ENCODE results near the gene GLIS2.

GLIS2 gene

DNA sequence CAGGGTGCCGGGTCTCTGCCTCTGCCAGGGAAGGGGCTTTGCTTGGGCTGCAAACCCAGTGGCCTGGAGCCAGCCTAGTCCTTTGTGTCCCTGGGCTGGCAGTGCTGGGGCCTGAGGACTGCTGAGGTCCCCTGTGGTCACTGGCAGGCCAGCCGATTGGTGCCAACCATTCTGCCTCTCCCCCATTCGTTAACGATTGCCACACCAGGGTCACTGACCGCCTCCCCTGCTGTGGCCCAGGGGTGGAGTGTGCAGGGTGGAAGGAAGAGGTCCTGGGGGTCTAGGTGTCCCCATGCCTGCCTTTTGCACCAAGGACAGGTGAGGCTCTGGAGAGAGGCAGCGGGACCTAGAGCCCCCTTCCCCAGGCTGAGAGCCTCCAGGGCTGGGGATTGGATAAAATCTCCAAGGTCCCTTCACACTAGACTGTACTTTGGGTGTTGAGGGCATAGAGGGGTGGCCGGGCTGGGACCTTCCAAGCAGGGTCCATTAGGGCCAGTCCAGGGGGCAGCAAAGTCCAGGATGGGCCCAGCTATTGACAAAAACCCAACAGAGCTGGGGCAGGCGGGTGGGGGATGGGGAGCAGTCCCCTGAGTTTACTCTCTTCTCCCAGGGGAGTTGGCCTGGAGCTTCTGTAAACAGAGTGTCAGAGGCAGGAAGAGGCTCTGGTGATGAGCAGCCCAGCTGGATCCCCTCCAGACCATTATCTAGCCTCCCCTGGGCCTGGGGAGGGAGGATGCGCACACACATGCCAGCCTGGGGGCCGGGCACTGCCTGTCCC lies 56.9 kb downstream of the GLIS2 start:
- no peak for DNase-seq

DNA sequence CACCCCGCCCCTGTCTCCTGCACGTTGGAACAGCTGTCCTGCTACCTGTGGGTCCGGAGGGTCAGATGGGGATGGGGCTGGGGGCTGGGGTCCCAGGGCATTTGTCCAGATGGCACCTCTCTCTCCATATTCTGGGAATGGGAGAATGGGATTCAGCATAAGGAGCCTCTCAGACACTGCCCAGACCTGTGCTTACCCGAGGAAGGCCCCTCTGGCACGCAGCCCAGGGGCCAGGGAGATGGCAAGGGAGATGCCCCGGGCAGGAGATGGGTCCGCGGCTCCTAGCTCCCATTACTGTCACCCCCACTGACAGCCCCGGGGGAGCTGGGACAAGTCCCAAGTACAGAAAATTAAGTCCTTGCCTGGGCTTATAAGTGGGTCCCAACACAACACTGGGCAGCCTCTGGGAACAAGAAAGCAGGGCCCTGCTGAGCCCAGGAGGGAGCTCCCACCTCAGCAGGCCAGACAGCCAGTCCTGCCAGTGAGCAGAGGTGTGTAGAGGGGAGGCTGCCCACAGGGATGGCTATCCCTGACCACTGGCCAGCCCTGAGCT lies 57.6 kb downstream of the GLIS2 start:
- no peak for DNase-seq

DNA sequence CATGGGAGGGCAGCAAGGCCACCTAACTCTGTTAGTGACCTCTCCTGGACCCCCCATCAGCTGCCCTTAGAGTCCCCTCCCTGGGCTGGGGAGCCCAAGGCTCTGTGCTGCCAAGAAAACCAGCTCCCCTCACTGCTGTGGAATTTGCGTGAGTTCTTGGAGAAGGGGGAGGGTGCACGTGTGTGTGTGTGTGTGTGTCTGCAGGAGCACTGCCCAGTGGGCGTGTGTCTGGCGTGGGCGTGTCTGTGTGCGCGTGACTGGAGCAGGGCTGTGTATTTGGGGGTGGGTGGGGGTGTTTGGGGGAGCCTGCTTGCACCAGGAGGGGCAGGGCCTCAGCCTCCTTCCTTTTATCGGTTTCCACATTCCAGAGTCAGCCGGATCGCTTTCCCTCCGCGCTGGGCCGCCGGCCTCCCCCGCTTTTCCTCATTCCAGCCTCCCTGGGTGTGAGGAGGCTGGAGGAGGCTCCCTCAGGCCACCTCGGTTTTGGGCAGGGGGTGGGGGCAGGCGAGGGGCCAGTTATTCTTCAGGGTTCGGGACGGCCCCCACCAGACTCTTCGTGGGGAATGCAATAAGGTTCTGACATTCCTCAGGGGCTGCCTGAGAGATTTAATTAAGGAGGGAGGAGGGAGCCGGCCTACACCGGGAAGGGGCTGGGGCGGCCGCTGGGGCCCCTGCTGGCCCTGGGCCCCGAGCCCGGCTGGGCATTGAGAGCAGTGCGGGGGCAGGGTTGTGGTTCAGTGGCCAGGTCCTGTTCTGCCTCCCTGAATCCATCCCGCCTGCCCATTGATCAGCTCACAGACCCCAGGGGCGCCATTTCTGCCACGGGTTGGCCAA lies 58.3 kb downstream of the GLIS2 start:
- no peak for DNase-seq

DNA sequence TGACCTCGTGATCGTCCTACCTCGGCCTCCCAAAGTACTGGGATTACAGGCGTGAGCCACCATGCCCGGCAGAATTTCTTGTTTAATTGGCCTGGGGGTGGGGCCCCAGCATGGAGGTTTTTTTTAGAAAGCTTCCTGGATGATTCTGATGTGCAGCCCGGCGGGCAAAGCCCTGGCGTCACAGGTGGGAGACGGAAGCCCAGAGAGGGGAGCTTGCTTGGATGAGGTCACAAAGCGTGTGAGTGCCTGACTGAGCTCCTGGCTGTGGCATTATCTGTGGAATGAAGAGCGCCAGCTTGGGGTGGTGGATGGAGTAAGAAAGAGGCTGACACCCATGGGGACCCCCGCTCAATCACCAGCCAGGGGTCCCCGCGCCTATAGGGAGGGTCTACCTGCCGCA lies 59.9 kb downstream of the GLIS2 start:
- no peak for DNase-seq

DNA sequence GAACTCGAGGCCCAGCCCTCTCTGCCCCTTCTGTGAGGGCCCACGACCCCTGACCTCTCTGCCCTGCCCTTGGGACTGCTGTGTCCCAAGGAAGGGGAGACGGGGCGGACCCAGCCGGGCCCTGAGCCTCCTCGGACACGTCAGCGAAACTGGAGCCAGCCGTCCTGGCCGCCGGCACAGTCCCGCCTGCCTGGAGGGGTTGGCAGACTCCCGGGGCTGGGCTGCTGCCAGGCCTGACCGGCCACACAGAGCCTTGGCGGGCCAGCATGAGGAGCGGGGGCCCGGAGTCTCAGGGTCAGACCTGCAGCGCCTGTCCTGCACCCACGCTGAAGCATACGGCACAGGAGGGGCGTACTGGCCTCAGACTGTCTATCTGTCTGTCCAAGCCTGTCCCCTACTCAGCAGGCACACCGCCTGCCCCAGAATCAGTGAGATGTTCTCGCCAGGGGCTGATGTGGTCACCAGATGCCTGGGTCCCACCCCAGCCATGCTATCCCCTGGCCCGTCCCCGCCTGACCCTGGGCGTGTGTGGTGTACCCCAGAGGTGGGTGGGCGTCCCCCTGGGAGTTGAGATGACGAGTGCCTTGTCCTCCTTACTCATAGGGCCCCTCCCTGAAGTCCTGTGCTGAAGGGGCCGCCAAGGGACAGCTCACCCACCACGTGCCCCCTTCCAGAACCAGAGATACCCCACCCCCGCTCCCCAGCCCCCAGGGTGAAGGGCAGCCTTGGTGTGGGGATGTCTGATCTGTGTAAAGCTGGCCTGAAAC lies 60.4 kb downstream of the GLIS2 start:
- no peak for DNase-seq

DNA sequence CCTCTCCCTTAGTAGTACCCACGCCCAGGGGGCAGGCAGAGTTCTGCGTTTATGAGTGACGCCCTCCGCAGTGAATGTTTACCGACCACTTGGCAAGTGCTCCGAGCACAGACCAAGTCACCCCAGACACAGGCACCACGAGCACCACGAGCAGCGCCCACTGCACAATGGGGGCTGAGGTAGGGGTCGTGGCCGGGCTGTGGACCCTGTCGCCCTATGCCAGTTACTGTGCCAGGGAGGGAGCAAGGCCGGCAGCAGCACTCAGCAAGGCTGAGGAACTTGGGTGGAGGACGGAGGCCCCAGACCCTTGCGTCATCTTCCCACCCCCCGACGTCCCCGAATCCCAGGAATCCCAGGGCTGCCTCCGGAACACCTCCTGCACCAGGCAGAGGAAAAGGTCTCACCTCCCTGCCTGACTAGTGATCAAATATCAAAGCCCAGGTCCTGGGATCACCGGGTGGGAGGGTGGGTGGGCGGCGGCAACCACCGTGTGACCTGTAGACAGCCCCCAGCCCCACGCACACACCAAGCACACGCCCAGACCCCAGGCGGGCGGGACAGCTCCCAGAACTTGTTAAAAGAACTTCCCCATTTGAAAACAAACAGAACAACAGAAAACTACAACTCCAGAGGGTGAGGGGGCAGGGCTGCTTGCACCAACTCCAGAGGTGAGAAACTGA lies 61.2 kb downstream of the GLIS2 start:
- DNase-seq = no peak

DNA sequence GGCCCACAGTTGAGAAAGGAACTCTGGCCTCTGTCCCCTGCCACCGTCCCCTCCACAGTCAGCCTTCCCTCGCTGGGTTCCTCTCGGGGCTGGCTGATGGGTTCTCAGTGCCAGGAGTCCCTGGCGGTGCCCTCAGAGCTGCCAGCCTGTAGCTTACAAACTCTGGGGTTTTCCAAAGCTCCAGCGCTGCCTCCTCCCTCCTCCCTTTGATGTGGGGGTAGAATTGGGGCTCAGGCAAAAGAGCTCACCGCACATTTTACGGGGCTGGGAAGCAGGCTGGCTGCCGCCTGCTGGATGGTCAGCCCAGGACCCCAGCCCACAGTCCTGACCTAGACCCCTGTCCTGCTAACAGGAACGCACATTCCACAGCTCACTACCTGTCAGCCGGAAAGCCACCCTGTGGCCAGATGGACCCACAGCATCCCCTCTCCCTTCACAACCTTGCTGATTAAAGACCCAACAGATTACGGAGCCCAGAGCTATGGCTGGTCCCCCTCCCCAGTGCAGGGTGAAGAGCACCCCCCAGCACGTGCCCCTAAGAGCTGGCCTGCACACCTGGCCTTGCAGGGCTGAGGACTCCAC lies 61.8 kb downstream of the GLIS2 start:
- DNase-seq = no peak

DNA sequence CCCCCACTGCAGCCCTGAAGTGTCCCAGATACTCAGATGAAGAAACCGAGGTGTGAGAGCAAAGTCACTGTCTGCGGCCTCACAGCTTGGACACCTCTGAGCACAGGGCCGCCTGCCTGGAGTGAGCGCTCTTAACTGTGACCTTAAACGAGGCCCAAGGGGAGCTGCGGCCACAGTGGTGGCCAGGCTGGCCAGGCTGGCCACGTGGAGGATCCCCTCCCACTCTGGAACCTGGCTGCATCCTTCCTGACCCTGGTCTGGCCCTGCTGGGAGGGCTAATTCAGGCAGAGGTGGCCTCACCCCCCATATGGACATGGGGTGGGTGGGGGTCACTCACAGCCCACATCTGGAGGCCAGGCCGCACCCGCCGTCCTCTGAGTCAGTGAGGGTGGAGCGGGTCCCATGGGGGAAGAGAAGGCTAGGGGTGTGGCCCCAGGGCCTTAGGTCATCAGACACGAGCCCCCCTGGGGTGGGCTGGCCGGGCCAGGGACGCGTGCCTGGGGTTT lies 62.3 kb downstream of the GLIS2 start:
- no peak for DNase-seq

DNA sequence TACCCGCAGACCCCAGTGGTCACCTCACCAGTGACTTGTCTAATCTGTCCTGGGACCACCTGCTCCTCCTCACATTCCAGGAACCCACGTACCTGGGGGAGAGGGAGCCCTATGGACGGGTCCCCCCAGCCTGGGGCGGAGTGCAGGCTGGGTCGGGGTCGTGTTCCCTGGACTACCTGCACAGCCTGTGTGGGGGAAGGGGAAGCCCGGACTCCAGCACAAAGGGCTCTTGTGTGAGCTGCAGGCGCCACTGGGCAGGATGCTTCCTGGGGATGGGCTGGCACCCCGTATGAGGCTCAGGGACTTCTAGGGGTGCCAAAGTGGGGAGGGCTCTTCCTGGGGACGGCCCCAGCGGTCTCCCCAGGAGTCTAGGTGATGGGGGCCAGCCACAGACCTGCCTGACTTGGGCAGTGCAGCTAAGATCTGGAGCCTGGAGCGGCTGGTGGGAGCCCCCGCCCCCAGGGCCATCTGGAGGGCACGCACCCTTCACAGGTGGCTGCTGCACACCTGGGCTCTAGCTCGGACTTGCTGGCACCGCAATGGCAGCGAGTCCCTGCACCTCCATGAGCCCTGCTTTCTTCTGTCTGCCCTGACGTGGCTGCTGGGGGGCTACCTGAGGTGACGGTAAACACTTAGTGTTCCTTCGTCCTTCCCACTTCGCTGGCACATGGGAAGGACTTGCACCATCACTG lies 63.3 kb downstream of the GLIS2 start:
- DNase-seq = no peak

DNA sequence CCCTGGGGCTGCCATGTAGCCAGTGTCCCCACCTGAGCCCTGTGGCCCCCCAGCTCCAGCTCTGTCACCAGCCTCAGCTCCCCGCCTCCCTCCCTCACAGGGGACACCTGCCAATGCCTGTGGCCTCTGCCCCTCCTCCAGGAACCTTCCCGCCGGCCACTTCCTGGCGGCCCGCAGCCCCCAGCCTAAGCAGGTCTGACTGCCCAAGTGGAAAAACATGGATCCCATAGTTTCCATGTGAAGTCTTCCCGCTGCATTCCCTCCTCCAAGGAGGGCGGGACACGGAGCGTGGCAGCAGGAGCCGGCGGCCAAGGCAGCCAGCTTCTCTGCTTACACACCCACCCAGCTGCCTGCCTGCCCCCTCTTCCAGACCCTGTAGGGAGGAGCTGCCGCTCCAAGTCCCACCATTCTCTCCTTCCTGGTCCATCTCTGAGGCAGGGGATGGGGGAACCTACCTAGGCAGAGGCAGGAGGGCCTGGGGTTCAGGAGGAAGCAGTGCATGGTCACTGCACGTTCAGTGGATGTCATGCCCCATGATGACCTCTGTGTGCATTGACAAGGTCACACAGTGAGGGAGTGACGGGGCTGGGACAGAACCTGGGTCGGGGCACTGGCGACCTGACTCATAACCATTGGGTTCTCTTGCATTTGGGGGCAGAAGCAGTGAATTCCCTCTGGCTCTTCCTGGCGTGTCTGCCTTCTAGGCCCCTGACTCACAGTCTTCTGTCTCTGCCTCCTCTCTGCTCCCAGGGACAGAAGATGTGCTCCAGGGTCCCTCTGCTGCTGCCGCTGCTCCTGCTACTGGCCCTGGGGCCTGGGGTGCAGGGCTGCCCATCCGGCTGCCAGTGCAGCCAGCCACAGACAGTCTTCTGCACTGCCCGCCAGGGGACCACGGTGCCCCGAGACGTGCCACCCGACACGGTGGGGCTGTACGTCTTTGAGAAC lies 64.5 kb downstream of the GLIS2 start:
- no peak for DNase-seq

DNA sequence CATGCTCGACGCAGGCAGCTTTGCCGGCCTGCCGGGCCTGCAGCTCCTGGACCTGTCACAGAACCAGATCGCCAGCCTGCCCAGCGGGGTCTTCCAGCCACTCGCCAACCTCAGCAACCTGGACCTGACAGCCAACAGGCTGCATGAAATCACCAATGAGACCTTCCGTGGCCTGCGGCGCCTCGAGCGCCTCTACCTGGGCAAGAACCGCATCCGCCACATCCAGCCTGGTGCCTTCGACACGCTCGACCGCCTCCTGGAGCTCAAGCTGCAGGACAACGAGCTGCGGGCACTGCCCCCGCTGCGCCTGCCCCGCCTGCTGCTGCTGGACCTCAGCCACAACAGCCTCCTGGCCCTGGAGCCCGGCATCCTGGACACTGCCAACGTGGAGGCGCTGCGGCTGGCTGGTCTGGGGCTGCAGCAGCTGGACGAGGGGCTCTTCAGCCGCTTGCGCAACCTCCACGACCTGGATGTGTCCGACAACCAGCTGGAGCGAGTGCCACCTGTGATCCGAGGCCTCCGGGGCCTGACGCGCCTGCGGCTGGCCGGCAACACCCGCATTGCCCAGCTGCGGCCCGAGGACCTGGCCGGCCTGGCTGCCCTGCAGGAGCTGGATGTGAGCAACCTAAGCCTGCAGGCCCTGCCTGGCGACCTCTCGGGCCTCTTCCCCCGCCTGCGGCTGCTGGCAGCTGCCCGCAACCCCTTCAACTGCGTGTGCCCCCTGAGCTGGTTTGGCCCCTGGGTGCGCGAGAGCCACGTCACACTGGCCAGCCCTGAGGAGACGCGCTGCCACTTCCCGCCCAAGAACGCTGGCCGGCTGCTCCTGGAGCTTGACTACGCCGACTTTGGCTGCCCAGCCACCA lies 65.4 kb downstream of the GLIS2 start:
- no peak for DNase-seq

DNA sequence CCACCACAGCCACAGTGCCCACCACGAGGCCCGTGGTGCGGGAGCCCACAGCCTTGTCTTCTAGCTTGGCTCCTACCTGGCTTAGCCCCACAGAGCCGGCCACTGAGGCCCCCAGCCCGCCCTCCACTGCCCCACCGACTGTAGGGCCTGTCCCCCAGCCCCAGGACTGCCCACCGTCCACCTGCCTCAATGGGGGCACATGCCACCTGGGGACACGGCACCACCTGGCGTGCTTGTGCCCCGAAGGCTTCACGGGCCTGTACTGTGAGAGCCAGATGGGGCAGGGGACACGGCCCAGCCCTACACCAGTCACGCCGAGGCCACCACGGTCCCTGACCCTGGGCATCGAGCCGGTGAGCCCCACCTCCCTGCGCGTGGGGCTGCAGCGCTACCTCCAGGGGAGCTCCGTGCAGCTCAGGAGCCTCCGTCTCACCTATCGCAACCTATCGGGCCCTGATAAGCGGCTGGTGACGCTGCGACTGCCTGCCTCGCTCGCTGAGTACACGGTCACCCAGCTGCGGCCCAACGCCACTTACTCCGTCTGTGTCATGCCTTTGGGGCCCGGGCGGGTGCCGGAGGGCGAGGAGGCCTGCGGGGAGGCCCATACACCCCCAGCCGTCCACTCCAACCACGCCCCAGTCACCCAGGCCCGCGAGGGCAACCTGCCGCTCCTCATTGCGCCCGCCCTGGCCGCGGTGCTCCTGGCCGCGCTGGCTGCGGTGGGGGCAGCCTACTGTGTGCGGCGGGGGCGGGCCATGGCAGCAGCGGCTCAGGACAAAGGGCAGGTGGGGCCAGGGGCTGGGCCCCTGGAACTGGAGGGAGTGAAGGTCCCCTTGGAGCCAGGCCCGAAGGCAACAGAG lies 66.3 kb downstream of the GLIS2 start:
- DNase-seq = no peak

DNA sequence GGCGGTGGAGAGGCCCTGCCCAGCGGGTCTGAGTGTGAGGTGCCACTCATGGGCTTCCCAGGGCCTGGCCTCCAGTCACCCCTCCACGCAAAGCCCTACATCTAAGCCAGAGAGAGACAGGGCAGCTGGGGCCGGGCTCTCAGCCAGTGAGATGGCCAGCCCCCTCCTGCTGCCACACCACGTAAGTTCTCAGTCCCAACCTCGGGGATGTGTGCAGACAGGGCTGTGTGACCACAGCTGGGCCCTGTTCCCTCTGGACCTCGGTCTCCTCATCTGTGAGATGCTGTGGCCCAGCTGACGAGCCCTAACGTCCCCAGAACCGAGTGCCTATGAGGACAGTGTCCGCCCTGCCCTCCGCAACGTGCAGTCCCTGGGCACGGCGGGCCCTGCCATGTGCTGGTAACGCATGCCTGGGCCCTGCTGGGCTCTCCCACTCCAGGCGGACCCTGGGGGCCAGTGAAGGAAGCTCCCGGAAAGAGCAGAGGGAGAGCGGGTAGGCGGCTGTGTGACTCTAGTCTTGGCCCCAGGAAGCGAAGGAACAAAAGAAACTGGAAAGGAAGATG lies 67.0 kb downstream of the GLIS2 start:
- DNase-seq = no peak

DNA sequence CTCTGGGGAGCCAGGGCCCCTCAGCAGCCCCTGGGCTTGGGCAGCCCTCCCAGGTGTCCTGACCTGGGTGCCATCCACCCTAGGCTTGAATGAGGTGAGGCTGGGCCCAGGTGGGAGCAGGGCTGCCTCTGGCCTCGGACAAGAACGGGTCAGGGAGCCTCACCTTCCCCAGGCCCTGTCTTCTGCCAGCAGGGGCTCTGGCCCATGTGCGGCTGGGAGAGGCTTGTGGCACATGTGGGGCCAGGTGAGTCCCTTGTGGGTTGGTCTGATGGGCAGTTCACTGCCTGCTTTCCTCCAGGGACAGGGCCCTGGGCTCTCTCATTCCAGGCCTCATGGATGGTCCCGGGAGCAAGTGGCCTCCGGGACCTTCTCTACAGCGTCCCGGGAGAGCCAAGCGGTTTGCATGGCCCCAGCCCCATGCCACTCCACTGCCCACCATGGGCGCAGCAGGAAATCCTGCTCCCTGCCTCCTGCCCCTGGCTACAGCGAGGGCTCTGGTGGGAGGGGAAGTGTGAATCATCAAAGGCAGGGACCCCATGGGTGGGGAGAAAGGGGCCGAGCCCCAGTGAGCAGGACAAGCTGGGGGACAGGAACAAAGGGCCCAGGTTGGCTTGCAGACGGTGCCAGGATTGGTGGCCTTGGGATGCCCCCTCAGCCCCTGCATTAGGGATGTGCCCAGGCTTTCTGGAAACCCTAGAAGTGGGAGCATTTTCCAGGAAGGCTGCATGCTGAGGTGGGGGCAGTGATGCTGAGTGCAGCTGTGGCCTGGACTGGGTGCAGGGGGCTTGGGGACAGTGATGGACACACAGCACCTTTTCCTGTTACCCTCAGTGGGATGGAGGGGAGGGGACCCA lies 68.0 kb downstream of the GLIS2 start:
- no peak for DNase-seq

DNA sequence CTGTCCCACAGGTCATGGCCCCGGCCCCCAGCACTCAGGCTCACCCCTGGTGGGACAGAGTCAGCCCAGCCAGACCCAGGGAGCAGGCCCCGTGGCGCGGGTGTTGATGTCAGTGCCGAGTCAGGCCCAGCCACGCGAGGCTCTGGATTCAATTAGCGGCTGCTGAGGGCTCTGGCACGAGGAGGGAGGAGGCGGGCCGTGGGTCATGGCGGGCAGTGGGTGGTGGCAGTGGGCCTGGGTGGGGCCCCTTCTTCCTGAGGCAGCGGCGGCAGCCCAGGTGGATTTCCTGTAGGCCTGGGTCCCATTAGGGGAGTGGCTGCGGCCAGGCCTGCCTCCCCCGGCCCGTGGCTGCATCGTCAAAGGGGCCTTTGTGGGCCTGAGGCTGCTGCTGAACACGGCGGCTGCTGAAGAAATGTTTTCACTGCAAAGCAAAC lies 68.7 kb downstream of the GLIS2 start:
- no peak for DNase-seq

DNA sequence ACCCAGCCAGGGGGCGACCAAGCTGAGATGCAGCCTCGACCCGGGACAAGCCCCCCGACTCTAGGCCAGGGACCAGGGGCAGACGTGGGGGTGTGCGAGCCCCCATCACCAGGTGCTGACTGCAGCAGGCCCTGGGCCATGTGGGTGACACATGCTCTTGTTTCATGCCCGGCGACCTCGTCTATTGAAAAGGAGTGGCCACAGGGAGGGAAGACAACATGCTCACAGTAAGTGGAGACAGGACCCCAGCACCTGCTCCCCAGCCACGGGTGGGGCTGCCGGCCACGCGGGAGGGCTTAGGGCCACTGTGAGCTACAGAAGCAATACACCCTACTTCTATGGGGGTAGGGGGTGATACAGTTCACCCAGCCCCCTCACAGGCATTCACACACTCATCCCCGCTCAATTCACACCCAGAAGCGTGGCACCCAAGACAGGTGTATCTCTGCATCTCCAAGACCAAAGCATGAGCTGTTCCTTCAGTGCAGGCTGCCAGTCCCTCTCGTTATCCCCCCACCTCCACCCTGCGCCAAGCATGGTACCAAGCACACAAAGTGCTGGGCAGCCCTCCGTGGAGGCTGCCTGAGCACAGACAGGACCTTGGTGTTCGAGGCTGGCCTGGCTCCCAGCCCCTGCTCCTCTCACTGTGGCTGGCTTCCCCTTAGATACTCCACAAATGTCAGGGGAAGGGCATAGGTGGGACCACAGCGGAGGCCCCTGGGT lies 69.4 kb downstream of the GLIS2 start:
- no peak for DNase-seq
